Measurements from ENCODE around the gene MYG1. TPM values are rescaled to one million over a fixed set of nuclear protein-coding genes. Genes with fewer than 3 reads are reported as not detected.

The MYG1 gene
- polyA plus RNA-seq, 1 donor (not counting 4 experiments of a cell fraction or from before 2014, with no cell fraction given), result 27.2 TPM

DNA sequence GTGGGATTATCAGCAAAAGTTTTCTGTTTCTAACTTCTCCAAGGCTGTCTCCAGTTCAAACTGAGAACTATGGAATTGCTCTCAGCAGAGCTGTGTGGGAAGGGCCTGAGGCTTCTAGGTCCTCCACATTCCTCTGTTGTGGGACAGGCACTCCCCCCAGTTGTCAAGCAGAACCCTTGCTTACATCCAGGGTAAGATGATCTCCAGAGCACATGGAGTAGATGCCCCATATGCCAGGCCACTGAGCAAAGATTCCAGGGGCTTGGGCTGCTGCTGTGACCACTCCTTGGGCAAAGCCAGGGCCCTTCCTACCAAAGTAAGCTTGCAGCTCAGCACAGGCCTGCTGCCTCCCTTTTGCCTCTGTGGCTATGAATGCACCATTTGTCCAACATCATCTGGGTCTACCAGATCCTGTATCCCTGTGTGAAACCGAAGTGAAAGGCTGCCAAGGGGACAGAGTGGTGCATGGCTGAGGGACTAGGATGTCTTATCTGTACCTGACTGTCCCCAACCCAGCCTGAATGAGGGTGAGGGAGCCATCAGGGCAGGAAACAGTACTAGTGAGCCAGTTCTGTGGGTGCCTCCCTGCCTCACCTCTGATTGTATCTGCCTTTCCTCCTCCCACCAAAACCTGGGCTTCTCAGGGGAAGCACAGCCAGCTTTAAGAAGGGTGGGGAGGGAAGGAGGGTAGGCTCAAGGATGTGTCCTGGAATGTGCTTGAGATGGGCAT is 44.5 kb upstream of the MYG1 start:
- Histone ChIP-seq H3K4me1 (ENCODE audit: control insufficient read depth, extremely low read depth, insufficient read depth, low read length) (peaks cover 20% of the 10 kb centered on the region), H3K4me2 (ENCODE audit: control insufficient read depth, extremely low read depth, insufficient read depth, low read depth, low read length) (no peak overlapping the region), H3K27ac (ENCODE audit: control insufficient read depth, insufficient read depth, low read length) (no peak overlapping the region), H3K9me3 (ENCODE audit: control insufficient read depth, low read depth, low read length) (no peaks in the 10 kb centered on the region), H3K27me3 (ENCODE audit: control insufficient read depth, extremely low read depth, insufficient read depth, low read length) (no peaks in the 10 kb centered on the region), H3K4me3 (ENCODE audit: control insufficient read depth in 2 of 3, extremely low read depth in 1 of 3, insufficient read depth in 2 of 3, low read depth in 1 of 3, low read length in 3 of 3) (no peak overlapping the region), H3K79me2 (ENCODE audit: control insufficient read depth, insufficient read depth, low read length) (peaks cover 17% of the 10 kb centered on the region), H3K9me1 (ENCODE audit: control insufficient read depth, extremely low read depth, insufficient read depth, low read length) (no peaks in the 10 kb centered on the region), H3K9ac (ENCODE audit: control insufficient read depth, extremely low read depth, insufficient read depth, low read length) (no peak overlapping the region), H3K36me3 (ENCODE audit: control insufficient read depth in 2 of 2, extremely low read depth in 1 of 2, insufficient read depth in 2 of 2, low read length in 2 of 2) (peaks cover 9 to 17% of the 10 kb centered on the region in 2 experiments), H2AFZ (ENCODE audit: control insufficient read depth, low read length) (no peak overlapping the region), H4K20me1 (ENCODE audit: control insufficient read depth, extremely low read depth, insufficient read depth, low read length) (no peaks in the 10 kb centered on the region)
- no peak for TF ChIP-seq EZH2 (IDR thresholded peaks at IDR 0.05; ENCODE audit: low read length)
- TF ChIP-seq, protein P1, sequence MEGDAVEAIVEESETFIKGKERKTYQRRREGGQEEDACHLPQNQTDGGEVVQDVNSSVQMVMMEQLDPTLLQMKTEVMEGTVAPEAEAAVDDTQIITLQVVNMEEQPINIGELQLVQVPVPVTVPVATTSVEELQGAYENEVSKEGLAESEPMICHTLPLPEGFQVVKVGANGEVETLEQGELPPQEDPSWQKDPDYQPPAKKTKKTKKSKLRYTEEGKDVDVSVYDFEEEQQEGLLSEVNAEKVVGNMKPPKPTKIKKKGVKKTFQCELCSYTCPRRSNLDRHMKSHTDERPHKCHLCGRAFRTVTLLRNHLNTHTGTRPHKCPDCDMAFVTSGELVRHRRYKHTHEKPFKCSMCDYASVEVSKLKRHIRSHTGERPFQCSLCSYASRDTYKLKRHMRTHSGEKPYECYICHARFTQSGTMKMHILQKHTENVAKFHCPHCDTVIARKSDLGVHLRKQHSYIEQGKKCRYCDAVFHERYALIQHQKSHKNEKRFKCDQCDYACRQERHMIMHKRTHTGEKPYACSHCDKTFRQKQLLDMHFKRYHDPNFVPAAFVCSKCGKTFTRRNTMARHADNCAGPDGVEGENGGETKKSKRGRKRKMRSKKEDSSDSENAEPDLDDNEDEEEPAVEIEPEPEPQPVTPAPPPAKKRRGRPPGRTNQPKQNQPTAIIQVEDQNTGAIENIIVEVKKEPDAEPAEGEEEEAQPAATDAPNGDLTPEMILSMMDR (optimal IDR thresholded peaks at IDR 0.05 in 1 of 3, IDR thresholded peaks at IDR 0.05 in 1 of 3, conservative IDR thresholded peaks at IDR 0.05 in 1 of 3; ENCODE audit: extremely low read depth in 1 of 3, insufficient read depth in 2 of 3, low read length in 3 of 3), result no peak
- dilution Hi-C loops (cut with MboI; ENCODE audit: extremely low pct_ligation_motif_present, low sequenced_read_pairs), result no loop called here
- DNase-seq (ENCODE audit: low read depth, low spot score) (no peak), FAIRE-seq (no peak)

DNA sequence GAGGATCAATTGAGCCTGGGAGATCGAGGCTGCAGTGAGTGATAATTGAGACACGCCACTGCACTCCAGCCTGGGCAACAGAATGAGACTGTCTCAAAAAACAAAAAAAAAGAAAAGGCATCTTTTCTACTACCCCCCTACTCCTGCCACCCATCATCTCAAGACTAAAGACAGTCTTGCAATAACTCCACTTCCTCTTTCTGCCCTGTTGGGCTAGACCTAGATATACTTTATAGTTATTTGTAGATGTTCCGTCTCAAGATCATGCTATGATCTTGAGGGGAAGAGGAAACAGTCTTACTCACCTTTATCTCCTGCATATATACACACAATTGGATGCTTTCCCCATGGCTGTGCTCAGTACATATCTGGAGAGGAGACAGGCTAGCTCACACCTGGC is 43.5 kb upstream of the MYG1 start:
- H3K4me2 ChIP-seq (ENCODE audit: control insufficient read depth, extremely low read depth, insufficient read depth, low read depth, low read length), result no peak overlapping the region
- H3K79me2 ChIP-seq (ENCODE audit: control insufficient read depth, insufficient read depth, low read length), result peaks cover 17% of the 10 kb centered on the region
- H3K36me3 ChIP-seq (ENCODE audit: control insufficient read depth in 2 of 2, extremely low read depth in 1 of 2, insufficient read depth in 2 of 2, low read length in 2 of 2), result peaks cover 9 to 17% of the 10 kb centered on the region in 2 experiments
- no peak for DNase-seq (ENCODE audit: low read depth, low spot score)
- H3K9me1 ChIP-seq (ENCODE audit: control insufficient read depth, extremely low read depth, insufficient read depth, low read length), result no peaks in the 10 kb centered on the region
- H3K9ac ChIP-seq (ENCODE audit: control insufficient read depth, extremely low read depth, insufficient read depth, low read length), result no peak overlapping the region
- dilution Hi-C loops (cut with MboI; ENCODE audit: extremely low pct_ligation_motif_present, low sequenced_read_pairs), result no loop called here
- no peak for FAIRE-seq
- no peak overlapping the region for H3K4me3 ChIP-seq (ENCODE audit: control insufficient read depth in 2 of 3, extremely low read depth in 1 of 3, insufficient read depth in 2 of 3, low read depth in 1 of 3, low read length in 3 of 3)
- H3K9me3 ChIP-seq (ENCODE audit: control insufficient read depth, low read depth, low read length), result no peaks in the 10 kb centered on the region
- H2AFZ ChIP-seq (ENCODE audit: control insufficient read depth, low read length), result no peak overlapping the region
- no peak overlapping the region for H3K27ac ChIP-seq (ENCODE audit: control insufficient read depth, insufficient read depth, low read length)
- TF ChIP-seq, protein P1 (optimal IDR thresholded peaks at IDR 0.05 in 1 of 3, IDR thresholded peaks at IDR 0.05 in 1 of 3, conservative IDR thresholded peaks at IDR 0.05 in 1 of 3; ENCODE audit: extremely low read depth in 1 of 3, insufficient read depth in 2 of 3, low read length in 3 of 3), result no peak
- no peak for TF ChIP-seq EZH2 (IDR thresholded peaks at IDR 0.05; ENCODE audit: low read length)
- no peaks in the 10 kb centered on the region for H3K27me3 ChIP-seq (ENCODE audit: control insufficient read depth, extremely low read depth, insufficient read depth, low read length)
- H4K20me1 ChIP-seq (ENCODE audit: control insufficient read depth, extremely low read depth, insufficient read depth, low read length), result no peaks in the 10 kb centered on the region
- peaks cover 18% of the 10 kb centered on the region for H3K4me1 ChIP-seq (ENCODE audit: control insufficient read depth, extremely low read depth, insufficient read depth, low read length)

Measured in keratinocyte (primary cell).